RWPE2 (cell line): ENCODE data around the gene SELENOF.

ENCODE experiments used
- ATAC-seq: fragments of 200-7000 bp; cut with Tn5 transposase; 3 replicates; pipeline ENCODE4 v1.9.1; 2021; ENCODE audit warnings: low read depth
- DNase-seq: peaks from one replicate; pipeline ENCODE4 v3.0.0-alpha.2; 2020; ENCODE audit warnings: low spot score
- H3K27ac ChIP-seq: fragments of 450-650 bp; 2 replicates; pipeline ENCODE4 v1.5.1; 2017; ENCODE audit warnings: mild to moderate bottlenecking; ENCODE audit not compliant: poor library complexity, severe bottlenecking
- H3K27me3 ChIP-seq: fragments of 250-450 bp; sonication (Bioruptor Pico); 2 replicates; pipeline ENCODE4 v1.5.1; 2021; ENCODE audit warnings: mild to moderate bottlenecking, moderate library complexity; ENCODE audit not compliant: insufficient read depth, poor library complexity, severe bottlenecking
- H3K36me3 ChIP-seq: fragments of 250-450 bp; sonication (Bioruptor Pico); 2 replicates; pipeline ENCODE4 v1.5.1; 2020; ENCODE audit warnings: low read depth, mild to moderate bottlenecking, moderate library complexity
- H3K4me1 ChIP-seq: fragments of 250-450 bp; sonication (Bioruptor Pico); 2 replicates; pipeline ENCODE4 v1.5.1; 2021; ENCODE audit warnings: mild to moderate bottlenecking, moderate library complexity; ENCODE audit not compliant: insufficient read depth, poor library complexity, severe bottlenecking
- H3K4me3 ChIP-seq: fragments of 250-450 bp; sonication (Bioruptor Pico); 2 replicates; pipeline ENCODE4 v1.5.1; 2021; ENCODE audit warnings: mild to moderate bottlenecking, moderate library complexity; ENCODE audit not compliant: severe bottlenecking
- H3K9me3 ChIP-seq: fragments of 250-450 bp; sonication (Bioruptor Pico); 2 replicates; pipeline ENCODE4 v1.5.1; 2021; ENCODE audit warnings: mild to moderate bottlenecking, moderate library complexity; ENCODE audit not compliant: severe bottlenecking
- TF ChIP-seq, protein P1 (sequence below): fragments of 450-650 bp; IDR thresholded peaks from one replicate; pipeline ENCODE4 v1.5.1; 2017; ENCODE audit warnings: mild to moderate bottlenecking, moderate library complexity; ENCODE audit not compliant: poor library complexity, severe bottlenecking

The SELENOF gene

DNA sequence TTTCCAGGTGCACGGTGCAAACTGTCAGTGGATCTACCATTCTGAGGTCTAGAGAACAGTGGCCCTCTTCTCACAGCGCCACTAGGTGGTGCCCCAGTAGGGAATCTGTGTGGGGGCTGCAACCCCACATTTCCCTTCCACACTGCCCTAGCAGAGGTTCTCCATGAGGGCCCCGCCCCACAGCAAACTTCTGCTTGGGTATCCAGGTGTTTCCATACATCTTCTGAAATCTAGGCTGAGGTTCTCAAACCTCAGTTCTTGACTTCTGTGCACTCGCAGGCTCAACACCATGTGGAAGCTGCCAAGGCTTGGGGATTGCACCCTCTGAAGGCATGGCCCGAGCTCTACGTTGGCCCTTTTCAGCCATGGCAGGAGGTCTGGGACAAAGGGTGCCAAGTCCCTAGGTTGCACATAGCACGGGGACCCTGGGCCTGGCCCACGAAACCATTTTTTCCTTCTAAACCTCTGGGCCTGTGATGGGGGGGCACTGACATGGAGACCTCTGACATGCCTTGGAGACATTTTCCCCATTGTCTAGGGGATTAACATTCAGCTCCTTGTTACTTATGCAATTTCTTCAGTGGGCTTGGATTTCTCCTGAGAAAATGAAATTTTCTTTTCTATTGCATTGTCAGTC lies 10.5 kb upstream of the SELENOF start:
- H3K36me3 ChIP-seq = no peaks in the 10 kb centered on the region
- H3K27ac ChIP-seq = no peak overlapping the region
- peaks cover 13% of the 10 kb centered on the region for H3K4me1 ChIP-seq
- no peak overlapping the region for H3K4me3 ChIP-seq
- ATAC-seq (no peak), DNase-seq (no peak)
- TF ChIP-seq, protein P1, sequence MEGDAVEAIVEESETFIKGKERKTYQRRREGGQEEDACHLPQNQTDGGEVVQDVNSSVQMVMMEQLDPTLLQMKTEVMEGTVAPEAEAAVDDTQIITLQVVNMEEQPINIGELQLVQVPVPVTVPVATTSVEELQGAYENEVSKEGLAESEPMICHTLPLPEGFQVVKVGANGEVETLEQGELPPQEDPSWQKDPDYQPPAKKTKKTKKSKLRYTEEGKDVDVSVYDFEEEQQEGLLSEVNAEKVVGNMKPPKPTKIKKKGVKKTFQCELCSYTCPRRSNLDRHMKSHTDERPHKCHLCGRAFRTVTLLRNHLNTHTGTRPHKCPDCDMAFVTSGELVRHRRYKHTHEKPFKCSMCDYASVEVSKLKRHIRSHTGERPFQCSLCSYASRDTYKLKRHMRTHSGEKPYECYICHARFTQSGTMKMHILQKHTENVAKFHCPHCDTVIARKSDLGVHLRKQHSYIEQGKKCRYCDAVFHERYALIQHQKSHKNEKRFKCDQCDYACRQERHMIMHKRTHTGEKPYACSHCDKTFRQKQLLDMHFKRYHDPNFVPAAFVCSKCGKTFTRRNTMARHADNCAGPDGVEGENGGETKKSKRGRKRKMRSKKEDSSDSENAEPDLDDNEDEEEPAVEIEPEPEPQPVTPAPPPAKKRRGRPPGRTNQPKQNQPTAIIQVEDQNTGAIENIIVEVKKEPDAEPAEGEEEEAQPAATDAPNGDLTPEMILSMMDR = no peak
- H3K27me3 ChIP-seq = no peaks in the 10 kb centered on the region
- peaks cover 17% of the 10 kb centered on the region for H3K9me3 ChIP-seq

GRCh38 chr1:86922445-86922844 lies 8.5 kb upstream of the SELENOF start:
- Histone ChIP-seq H3K27me3 (no peaks in the 10 kb centered on the region), H3K27ac (no peak overlapping the region), H3K4me1 (peaks cover 7% of the 10 kb centered on the region), H3K36me3 (no peaks in the 10 kb centered on the region), H3K9me3 (peaks cover 17% of the 10 kb centered on the region), H3K4me3 (no peak overlapping the region)
- TF ChIP-seq, protein P1 = no peak
- DNase-seq (no peak), ATAC-seq (no peak)

DNA sequence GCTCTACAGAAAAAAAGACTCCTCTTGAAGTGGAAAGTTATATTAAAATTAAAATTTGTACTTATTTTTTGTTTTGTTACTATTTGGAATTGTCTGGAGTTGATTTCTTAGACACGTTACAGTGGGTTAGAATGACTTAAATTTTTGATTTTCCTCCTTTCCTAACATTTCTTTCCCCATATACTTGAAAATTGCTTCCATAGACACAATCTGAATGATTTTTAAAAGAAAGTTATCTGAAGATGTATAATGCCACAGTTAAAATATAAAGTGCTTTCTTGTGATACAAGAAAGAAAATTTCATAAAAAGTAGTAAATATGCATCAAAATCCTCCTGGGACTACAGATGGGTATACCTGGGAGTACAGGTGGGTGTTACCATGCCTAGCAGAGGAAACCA lies 2.8 kb upstream of the SELENOF start:
- DNase-seq (no peak), ATAC-seq (no peak)
- H3K9me3 ChIP-seq = peaks cover 1% of the 10 kb centered on the region
- H3K27ac ChIP-seq = no peak overlapping the region
- peaks cover 15% of the 10 kb centered on the region for H3K4me1 ChIP-seq
- H3K36me3 ChIP-seq = peaks cover 6% of the 10 kb centered on the region; the same call in 1 of the 2 replicates
- H3K27me3 ChIP-seq = no peaks in the 10 kb centered on the region
- TF ChIP-seq, protein P1 = no peak
- H3K4me3 ChIP-seq = no peak overlapping the region

DNA sequence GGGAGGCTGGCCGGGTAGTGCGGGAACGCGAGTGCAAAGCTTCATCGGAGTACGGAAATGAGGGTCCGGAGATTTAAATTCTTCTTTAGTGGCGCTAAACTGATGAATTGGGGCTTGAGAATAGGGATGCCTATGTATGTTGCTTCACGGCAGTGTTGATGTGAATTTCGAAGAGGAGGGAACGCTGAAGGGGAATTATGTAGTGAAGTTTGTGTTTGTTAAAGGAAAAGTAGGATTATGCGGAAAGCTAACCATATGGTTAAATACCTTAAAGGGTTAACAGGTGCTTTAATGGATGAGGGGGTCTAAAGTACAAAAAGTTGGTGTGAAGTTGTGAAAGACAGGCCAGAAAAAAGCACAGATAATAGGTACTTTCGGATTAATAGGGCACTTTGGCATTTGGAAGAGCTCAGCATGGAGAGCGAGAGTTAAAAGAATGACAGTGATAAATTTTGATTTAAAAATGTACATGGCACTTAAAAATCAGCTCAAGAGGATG lies 1.9 kb upstream of the SELENOF start:
- Histone ChIP-seq H3K4me1 (peaks cover 15% of the 10 kb centered on the region), H3K9me3 (no peaks in the 10 kb centered on the region), H3K27me3 (no peaks in the 10 kb centered on the region), H3K27ac (peak overlapping the region; percentile 50), H3K36me3 (peaks cover 12% of the 10 kb centered on the region), H3K4me3 (peak overlapping the region; percentile 67)
- ATAC-seq (no peak), DNase-seq (no peak)
- TF ChIP-seq, protein P1 = no peak

DNA sequence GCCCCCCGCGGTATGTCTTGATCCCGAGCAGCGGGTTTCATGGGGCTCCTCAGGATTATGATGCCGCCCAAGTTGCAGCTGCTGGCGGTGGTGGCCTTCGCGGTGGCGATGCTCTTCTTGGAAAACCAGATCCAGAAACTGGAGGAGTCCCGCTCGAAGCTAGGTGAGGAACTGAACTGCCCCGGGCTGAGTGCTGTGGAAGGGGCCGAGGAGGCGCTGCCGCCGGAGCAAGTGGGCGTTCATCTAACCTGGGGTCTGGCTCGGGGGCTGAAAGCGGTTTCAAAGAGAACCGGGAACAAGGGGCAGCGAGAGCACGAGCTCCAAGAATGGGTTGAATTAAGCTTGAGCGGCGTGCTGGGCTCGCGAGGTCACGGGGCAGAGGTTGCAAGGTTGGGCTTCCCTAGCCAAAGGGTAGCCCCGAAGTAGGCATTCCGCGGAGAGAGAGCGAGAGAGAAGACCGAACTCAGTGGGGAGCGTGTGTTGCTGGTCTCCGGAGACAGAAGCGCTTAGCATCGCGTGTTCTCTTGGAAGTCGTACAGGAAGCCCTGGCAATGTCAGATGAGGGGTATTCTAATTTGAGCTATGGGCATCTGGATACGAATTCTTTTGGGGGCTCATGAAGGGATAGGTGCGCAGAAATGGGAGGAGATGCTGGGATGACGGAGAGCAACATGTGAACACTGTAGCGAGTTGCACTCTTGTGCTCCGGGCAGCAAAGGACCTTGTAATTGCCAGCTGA lies 1.2 kb upstream of the SELENOF start:
- TF ChIP-seq, protein P1 = no peak
- H3K4me3 ChIP-seq = peak overlapping the region; percentile 67
- H3K4me1 ChIP-seq = peaks cover 15% of the 10 kb centered on the region
- DNase-seq (no peak), ATAC-seq (peak; percentile 52)
- H3K9me3 ChIP-seq = no peaks in the 10 kb centered on the region
- no peaks in the 10 kb centered on the region for H3K27me3 ChIP-seq
- peaks cover 18% of the 10 kb centered on the region for H3K36me3 ChIP-seq
- H3K27ac ChIP-seq = peak overlapping the region; percentile 50
